ENCODE measurements around the gene SCAP.

DNA sequence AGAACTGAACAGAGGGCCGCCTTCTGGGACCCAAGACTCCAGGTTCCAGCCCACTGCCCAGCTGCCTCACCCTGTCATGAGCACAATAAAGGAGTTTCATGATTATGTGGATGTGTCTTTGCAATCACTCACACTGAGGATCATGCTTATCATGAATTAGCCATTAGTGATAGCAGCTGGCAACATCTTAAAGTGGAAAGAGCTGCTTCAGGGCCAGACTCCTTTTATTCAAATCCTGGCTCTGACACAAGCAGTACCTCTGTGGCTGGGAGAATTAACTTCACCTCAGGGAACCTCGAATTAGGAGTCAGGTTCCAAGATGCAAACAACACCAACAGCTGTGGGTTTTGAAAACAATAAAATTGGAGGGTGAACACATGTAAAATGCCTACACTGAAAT, 6.6 kb upstream of the SCAP start:
- TF ChIP-seq CTCF (IDR thresholded peaks at IDR 0.05; ENCODE audit: borderline replicate concordance, extremely low read depth, low read length, poor library complexity, severe bottlenecking) (no peak), EZH2 (IDR thresholded peaks at IDR 0.05; ENCODE audit: borderline replicate concordance, low read depth, low read length, severe bottlenecking) (no peak)

Measured in DND-41 (cell line).